SK-N-MC (cell line): ENCODE results near the gene ADAMTS18.
"Not testable (repeated sequence)": the region's sequence is repeated elsewhere in the genome, so short reads cannot be mapped to it uniquely, and the experiment has no call there.

Experiments used
- EZH2 ChIP-seq: fragments of 200-600 bp; sonication (generic); IDR thresholded peaks from one replicate; pipeline ENCODE4 v1.6.1; 2017; ENCODE audit warnings: antibody characterized with exemption
- FOXP2 ChIP-seq: optimal IDR thresholded peaks from 2 replicates; pipeline ENCODE3; 2011; ENCODE audit warnings: mild to moderate bottlenecking, moderate library complexity; ENCODE audit not compliant: insufficient read depth; ENCODE audit errors: extremely low read length, control extremely low read depth
- POLR2AphosphoS5 ChIP-seq: IDR thresholded peaks from 2 replicates; pipeline ENCODE4 v1.6.1; 2012; ENCODE audit warnings: mild to moderate bottlenecking, low read depth, low read length, borderline replicate concordance

DNA sequence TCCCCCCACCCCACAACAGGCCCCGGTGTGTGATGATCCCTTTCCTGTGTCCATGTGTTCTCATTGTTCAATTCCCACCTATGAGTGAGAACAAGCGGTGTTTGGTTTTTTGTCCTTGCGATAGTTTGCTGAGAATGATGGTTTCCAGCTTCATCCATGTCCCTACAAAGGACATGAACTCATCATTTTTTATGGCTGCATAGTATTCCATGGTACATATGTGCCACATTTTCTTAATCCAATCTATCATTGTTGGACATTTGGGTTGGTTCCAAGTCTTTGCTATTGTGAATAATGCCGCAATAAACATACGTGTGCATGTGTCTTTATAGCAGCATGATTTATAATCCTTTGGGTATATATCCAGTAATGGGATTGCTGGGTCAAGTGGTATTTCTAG, 28.8 kb upstream of the ADAMTS18 start:
- not testable (repeated sequence) for TF ChIP-seq POLR2AphosphoS5, EZH2, FOXP2
